ENCODE measurements around the gene LRRC7. TPM values are rescaled to one million over a fixed set of nuclear protein-coding genes. Genes with fewer than 3 reads are reported as not detected.
A peak's percentile ranks its signal among the peaks of the same experiment; 100 is the strongest.

Gene LRRC7
- total RNA-seq, 4 donors from 2014 or later, result 0.62 to 2.1 (median 1.3) TPM

GRCh38 chr1:69814926-69815325 lies 247.2 kb downstream of the LRRC7 start:
- Histone ChIP-seq H3K36me3 (no peaks in the 10 kb centered on the region), H3K4me1 (no peaks in the 10 kb centered on the region), H3K27me3 (no peaks in the 10 kb centered on the region), H3K9me3 (no peaks in the 10 kb centered on the region), H3K27ac (no peak overlapping the region), H3K4me3 (no peak overlapping the region)
- TF ChIP-seq POLR2A (IDR thresholded peaks at IDR 0.05), result no peak
- TF ChIP-seq, protein P1, sequence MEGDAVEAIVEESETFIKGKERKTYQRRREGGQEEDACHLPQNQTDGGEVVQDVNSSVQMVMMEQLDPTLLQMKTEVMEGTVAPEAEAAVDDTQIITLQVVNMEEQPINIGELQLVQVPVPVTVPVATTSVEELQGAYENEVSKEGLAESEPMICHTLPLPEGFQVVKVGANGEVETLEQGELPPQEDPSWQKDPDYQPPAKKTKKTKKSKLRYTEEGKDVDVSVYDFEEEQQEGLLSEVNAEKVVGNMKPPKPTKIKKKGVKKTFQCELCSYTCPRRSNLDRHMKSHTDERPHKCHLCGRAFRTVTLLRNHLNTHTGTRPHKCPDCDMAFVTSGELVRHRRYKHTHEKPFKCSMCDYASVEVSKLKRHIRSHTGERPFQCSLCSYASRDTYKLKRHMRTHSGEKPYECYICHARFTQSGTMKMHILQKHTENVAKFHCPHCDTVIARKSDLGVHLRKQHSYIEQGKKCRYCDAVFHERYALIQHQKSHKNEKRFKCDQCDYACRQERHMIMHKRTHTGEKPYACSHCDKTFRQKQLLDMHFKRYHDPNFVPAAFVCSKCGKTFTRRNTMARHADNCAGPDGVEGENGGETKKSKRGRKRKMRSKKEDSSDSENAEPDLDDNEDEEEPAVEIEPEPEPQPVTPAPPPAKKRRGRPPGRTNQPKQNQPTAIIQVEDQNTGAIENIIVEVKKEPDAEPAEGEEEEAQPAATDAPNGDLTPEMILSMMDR (IDR thresholded peaks at IDR 0.05 in 4 of 5, conservative IDR thresholded peaks at IDR 0.05 in 1 of 5), result no peak
- ATAC-seq (no peak), DNase-seq (no peak)
- intact Hi-C loops (cut with DNase I; ENCODE audit: low total_unique reads) (no loop called here), in situ Hi-C loops (cut with MboI; ENCODE audit: low sequenced_read_pairs in 4 of 4) (no loop called here)

DNA sequence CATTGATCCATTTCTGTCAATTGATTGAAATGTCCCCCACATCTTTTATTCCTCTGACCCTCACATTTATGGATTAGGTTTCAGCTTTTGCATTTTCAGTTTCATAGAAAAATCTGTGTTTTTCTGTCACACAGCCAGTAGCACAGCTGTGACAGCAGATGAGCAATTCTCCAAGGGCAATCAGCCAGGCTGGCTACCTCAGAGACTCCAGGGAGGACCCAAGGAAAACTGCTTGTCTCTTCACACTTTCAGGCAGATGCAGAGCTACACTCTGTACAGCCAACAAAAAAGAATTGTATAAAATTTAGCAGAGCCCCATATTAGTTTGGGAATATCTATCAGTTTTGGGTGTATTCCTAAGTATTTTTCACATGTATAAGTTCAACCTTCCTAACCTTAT lies 257.2 kb downstream of the LRRC7 start:
- no peak for ATAC-seq
- TF ChIP-seq, protein P1 (IDR thresholded peaks at IDR 0.05 in 4 of 5, conservative IDR thresholded peaks at IDR 0.05 in 1 of 5), result no peak
- TF ChIP-seq POLR2A (IDR thresholded peaks at IDR 0.05), result no peak
- peak in 1 of 2 donors; percentile 17 for DNase-seq
- H3K36me3 ChIP-seq, result no peaks in the 10 kb centered on the region
- H3K27me3 ChIP-seq, result no peaks in the 10 kb centered on the region
- H3K27ac ChIP-seq, result no peak overlapping the region
- H3K9me3 ChIP-seq, result no peaks in the 10 kb centered on the region
- in situ Hi-C loops (cut with MboI; ENCODE audit: low sequenced_read_pairs in 4 of 4), result no loop called here
- H3K4me3 ChIP-seq, result no peak overlapping the region
- intact Hi-C loops (cut with DNase I; ENCODE audit: low total_unique reads), result no loop called here
- H3K4me1 ChIP-seq, result no peaks in the 10 kb centered on the region

- Histone ChIP-seq H3K36me3 (no peaks in the 10 kb centered on the region), H3K4me3 (no peak overlapping the region), H3K27me3 (no peaks in the 10 kb centered on the region), H3K9me3 (no peaks in the 10 kb centered on the region), H3K27ac (no peak overlapping the region), H3K4me1 (no peaks in the 10 kb centered on the region)
- TF ChIP-seq POLR2A (IDR thresholded peaks at IDR 0.05), result no peak
- TF ChIP-seq, protein P1 (IDR thresholded peaks at IDR 0.05 in 4 of 5, conservative IDR thresholded peaks at IDR 0.05 in 1 of 5), result no peak
- ATAC-seq (no peak), DNase-seq (no peak)
- in situ Hi-C loops (cut with MboI; ENCODE audit: low sequenced_read_pairs in 4 of 4) (no loop called here), intact Hi-C loops (cut with DNase I; ENCODE audit: low total_unique reads) (no loop called here)
These were observed 260.0 kb downstream of the LRRC7 start for GRCh38 chr1:69827732-69828131.

DNA sequence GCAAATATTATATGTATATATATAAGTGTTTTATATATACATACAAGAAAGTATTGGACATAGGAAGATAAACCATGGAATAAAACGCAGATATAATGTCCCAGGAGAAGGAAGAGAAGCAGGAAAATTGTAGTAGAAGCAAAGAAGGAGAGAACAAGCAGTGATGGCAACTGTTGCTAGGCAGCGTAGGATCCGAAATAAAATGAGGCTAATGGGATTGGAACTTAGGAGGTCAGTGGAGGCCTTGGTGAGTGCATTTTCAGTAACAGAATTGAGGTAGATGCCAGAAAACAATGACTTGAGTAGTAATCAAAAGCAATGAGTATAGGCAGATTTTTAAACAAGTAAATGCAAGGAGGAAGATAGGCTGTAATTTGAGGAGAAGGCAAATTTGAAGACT lies 265.8 kb downstream of the LRRC7 start:
- ATAC-seq, result no peak
- no peak overlapping the region for H3K27ac ChIP-seq
- no peaks in the 10 kb centered on the region for H3K4me1 ChIP-seq
- in situ Hi-C loops (cut with MboI; ENCODE audit: low sequenced_read_pairs in 4 of 4), result no loop called here
- TF ChIP-seq, protein P1 (IDR thresholded peaks at IDR 0.05 in 4 of 5, conservative IDR thresholded peaks at IDR 0.05 in 1 of 5), result no peak
- TF ChIP-seq POLR2A (IDR thresholded peaks at IDR 0.05), result no peak
- intact Hi-C loops (cut with DNase I; ENCODE audit: low total_unique reads), result no loop called here
- no peak for DNase-seq
- no peak overlapping the region for H3K4me3 ChIP-seq
- H3K27me3 ChIP-seq, result no peaks in the 10 kb centered on the region
- H3K9me3 ChIP-seq, result no peaks in the 10 kb centered on the region
- no peaks in the 10 kb centered on the region for H3K36me3 ChIP-seq

GRCh38 chr1:69834336-69834735 lies 266.6 kb downstream of the LRRC7 start:
- DNase-seq (no peak), ATAC-seq (no peak)
- H3K36me3 ChIP-seq, result no peaks in the 10 kb centered on the region
- H3K4me3 ChIP-seq, result no peak overlapping the region
- in situ Hi-C loops (cut with MboI; ENCODE audit: low sequenced_read_pairs in 4 of 4), result no loop called here
- no peaks in the 10 kb centered on the region for H3K4me1 ChIP-seq
- intact Hi-C loops (cut with DNase I; ENCODE audit: low total_unique reads), result no loop called here
- TF ChIP-seq, protein P1 (IDR thresholded peaks at IDR 0.05 in 4 of 5, conservative IDR thresholded peaks at IDR 0.05 in 1 of 5), result no peak
- no peak for TF ChIP-seq POLR2A (IDR thresholded peaks at IDR 0.05)
- H3K27me3 ChIP-seq, result no peaks in the 10 kb centered on the region
- no peak overlapping the region for H3K27ac ChIP-seq
- H3K9me3 ChIP-seq, result no peaks in the 10 kb centered on the region

Measured in gastrocnemius medialis (tissue), 4 donors.